ENCODE measurements around the gene DNAJC17. TPM values are rescaled to one million over a fixed set of nuclear protein-coding genes. Genes with fewer than 3 reads are reported as not detected.

The DNAJC17 gene
- total and polyA plus RNA-seq, 2 donors (not counting 1 experiment from before 2014, with no cell fraction given): 30.5 to 46.1 TPM

DNA sequence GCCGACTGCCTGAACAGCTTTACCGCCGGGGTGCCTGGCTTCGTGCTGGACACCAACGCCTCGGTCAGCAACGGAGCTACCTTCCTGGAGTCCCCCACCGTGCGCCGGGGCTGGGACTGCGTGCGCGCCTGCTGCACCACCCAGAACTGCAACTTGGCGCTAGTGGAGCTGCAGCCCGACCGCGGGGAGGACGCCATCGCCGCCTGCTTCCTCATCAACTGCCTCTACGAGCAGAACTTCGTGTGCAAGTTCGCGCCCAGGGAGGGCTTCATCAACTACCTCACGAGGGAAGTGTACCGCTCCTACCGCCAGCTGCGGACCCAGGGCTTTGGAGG, 37.4 kb upstream of the DNAJC17 start:
- Histone ChIP-seq H3K4me1 (ENCODE audit: control insufficient read depth in 2 of 2, insufficient read depth in 2 of 2, low read length in 2 of 2) (peaks cover 34 to 38% of the 10 kb centered on the region in 2 donors), H3K79me2 (ENCODE audit: control insufficient read depth, insufficient read depth, low read length) (no peaks in the 10 kb centered on the region), H4K20me1 (ENCODE audit: control insufficient read depth, insufficient read depth, low read length, poor library complexity, severe bottlenecking) (peaks cover 4% of the 10 kb centered on the region), H3K36me3 (replicated peaks in 1 of 2; ENCODE audit: control extremely low read depth in 1 of 2, control insufficient read depth in 1 of 2, extremely low read depth in 1 of 2, insufficient read depth in 2 of 2, low read length in 1 of 2) (no peaks in the 10 kb centered on the region), H3K4me3 (ENCODE audit: control extremely low read depth in 1 of 5, extremely low read depth in 1 of 5, insufficient read depth in 1 of 5, low read depth in 2 of 5, low read length in 4 of 5) (peak overlapping the region; percentile 32 to 80 (median 72)), H3K9ac (ENCODE audit: low read length) (peak overlapping the region; percentile 68), H3K4me2 (replicated peaks; ENCODE audit: low read depth, low read length, poor library complexity, severe bottlenecking) (peak overlapping the region; percentile 80), H3K27me3 (replicated peaks in 1 of 4; ENCODE audit: control extremely low read depth in 1 of 4, control insufficient read depth in 3 of 4, insufficient read depth in 4 of 4, low read length in 3 of 4) (no peaks in the 10 kb centered on the region), H3K9me3 (ENCODE audit: control extremely low read depth in 1 of 3, control insufficient read depth in 2 of 3, insufficient read depth in 1 of 3, low read length in 2 of 3) (no peaks in the 10 kb centered on the region), H3K27ac (ENCODE audit: low read length in 2 of 2) (no peak overlapping the region), H2AFZ (ENCODE audit: insufficient read depth, low read depth, low read length, poor library complexity, severe bottlenecking) (peak overlapping the region; percentile 84)
- peak; percentile 42 for ATAC-seq (ENCODE audit: low read depth)
- Mint-ChIP-seq H3K27me3 (no peaks in the 10 kb centered on the region), H3K9me3 (ENCODE audit: insufficient read depth) (no peaks in the 10 kb centered on the region), H3K4me1 (peaks cover 37% of the 10 kb centered on the region), H3K4me3 (peak overlapping the region; percentile 94), H3K27ac (peak overlapping the region; percentile 92)
- ChIA-PET CTCF (interaction anchor here (1.2 to 2.9 kb wide), 2 partner anchors 14 to 61 kb away, joined by 3 to 32 read pairs; no protein-coding TSS in a partner anchor), POLR2A (interaction anchor here (1.3 kb wide), 2 partner anchors 37 to 50 kb away, joined by 5 read pairs; partner anchors contain the start of genes DNAJC17, VPS18 and ZFYVE19)
- intact Hi-C loops (cut with micrococcal nuclease): loop anchor here (1.0 kb wide), 1 partner anchor 37 kb away; the partner anchor contains the start of genes DNAJC17 and ZFYVE19
- DNase-seq: no peak
- TF ChIP-seq, protein P1, sequence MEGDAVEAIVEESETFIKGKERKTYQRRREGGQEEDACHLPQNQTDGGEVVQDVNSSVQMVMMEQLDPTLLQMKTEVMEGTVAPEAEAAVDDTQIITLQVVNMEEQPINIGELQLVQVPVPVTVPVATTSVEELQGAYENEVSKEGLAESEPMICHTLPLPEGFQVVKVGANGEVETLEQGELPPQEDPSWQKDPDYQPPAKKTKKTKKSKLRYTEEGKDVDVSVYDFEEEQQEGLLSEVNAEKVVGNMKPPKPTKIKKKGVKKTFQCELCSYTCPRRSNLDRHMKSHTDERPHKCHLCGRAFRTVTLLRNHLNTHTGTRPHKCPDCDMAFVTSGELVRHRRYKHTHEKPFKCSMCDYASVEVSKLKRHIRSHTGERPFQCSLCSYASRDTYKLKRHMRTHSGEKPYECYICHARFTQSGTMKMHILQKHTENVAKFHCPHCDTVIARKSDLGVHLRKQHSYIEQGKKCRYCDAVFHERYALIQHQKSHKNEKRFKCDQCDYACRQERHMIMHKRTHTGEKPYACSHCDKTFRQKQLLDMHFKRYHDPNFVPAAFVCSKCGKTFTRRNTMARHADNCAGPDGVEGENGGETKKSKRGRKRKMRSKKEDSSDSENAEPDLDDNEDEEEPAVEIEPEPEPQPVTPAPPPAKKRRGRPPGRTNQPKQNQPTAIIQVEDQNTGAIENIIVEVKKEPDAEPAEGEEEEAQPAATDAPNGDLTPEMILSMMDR (IDR thresholded peaks at IDR 0.05): no peak
- TF ChIP-seq EZH2 (IDR thresholded peaks at IDR 0.05; ENCODE audit: borderline replicate concordance, insufficient read depth, low read depth, low read length, poor library complexity, severe bottlenecking): no peak
- under 1% methylated on average over 18 of the region's 28 CpGs for WGBS (ENCODE audit: insufficient coverage)
